OCI-LY1 (cell line): ENCODE results near the gene SHC3.

ENCODE experiments used
- CTCF ChIP-seq: fragments of 200-600 bp; sonication (generic), shearing (Covaris generic); IDR thresholded peaks from 2 replicates; pipeline ENCODE4 v1.5.1; 2017; ENCODE audit warnings: mild to moderate bottlenecking, antibody characterized with exemption, low read length, moderate library complexity, mixed read lengths
- EZH2 ChIP-seq: fragments of 200-600 bp; sonication (generic), shearing (Covaris generic); IDR thresholded peaks from 2 replicates; pipeline ENCODE4 v1.8.0; 2017; ENCODE audit warnings: borderline replicate concordance, mixed run types, mild to moderate bottlenecking, antibody characterized with exemption, low read length, moderate library complexity, mixed read lengths

GRCh38 chr9:89120704-89121103 lies 57.9 kb downstream of the SHC3 start:
- TF ChIP-seq CTCF: no peak
- no peak for TF ChIP-seq EZH2
